Measurements from ENCODE around the gene AKT3. TPM values are rescaled to one million over a fixed set of nuclear protein-coding genes. Genes with fewer than 3 reads are reported as not detected.
A peak's percentile ranks its signal among the peaks of the same experiment; 100 is the strongest.

Gene AKT3
- total RNA-seq, 1 experiment from 2014 or later, result 55.0 TPM

GRCh38 chr1:243487036-243487648 is 362.9 kb downstream of the AKT3 start:
- Histone ChIP-seq H3K36me3 (no peaks in the 10 kb centered on the region; the same call in 1 of the 2 replicates), H3K4me3 (no peak overlapping the region), H3K9me3 (replicated peaks) (no peaks in the 10 kb centered on the region), H3K27ac (no peak overlapping the region), H3K4me1 (replicated peaks) (no peaks in the 10 kb centered on the region), H3K27me3 (replicated peaks) (no peaks in the 10 kb centered on the region)
- DNase-seq (ENCODE audit: low read depth in 1 of 2, low spot score in 2 of 2), result no peak

DNA sequence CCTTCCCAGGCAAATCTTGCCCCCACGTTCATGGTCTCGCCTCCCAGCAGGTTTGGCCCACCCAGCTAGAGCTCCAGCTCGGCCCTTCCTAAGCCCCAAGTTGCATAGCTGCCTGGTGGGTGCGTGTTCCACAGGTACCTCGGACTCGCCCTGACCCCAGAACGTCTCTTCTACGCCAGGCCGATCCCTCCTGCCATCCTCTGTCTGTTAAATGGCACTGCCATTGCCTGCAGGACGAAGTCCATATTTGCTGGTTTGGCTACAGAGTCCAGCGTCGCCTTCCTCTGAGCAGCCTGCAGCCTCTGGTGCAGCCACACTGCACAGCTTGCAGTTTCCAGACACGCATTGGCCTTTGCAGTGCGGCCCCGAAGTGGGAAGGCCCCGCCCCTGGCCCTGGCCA is 366.1 kb downstream of the AKT3 start:
- Histone ChIP-seq H3K27ac (no peak overlapping the region), H3K36me3 (no peaks in the 10 kb centered on the region)
- no peak for DNase-seq (ENCODE audit: low read depth in 1 of 2, low spot score in 2 of 2)

GRCh38 chr1:243483071-243483771 is 366.8 kb downstream of the AKT3 start:
- Histone ChIP-seq H3K4me1 (replicated peaks) (no peaks in the 10 kb centered on the region), H3K27me3 (replicated peaks) (no peaks in the 10 kb centered on the region), H3K4me3 (no peak overlapping the region), H3K9me3 (replicated peaks) (no peaks in the 10 kb centered on the region), H3K27ac (no peak overlapping the region), H3K36me3 (no peaks in the 10 kb centered on the region)
- DNase-seq (ENCODE audit: low read depth in 1 of 2, low spot score in 2 of 2), result no peak

More for the DNA sequence above, 366.1 kb downstream of the AKT3 start:
- Histone ChIP-seq H3K4me3 (no peak overlapping the region), H3K9me3 (replicated peaks) (no peaks in the 10 kb centered on the region), H3K4me1 (replicated peaks) (no peaks in the 10 kb centered on the region), H3K27me3 (replicated peaks) (no peaks in the 10 kb centered on the region)

DNA sequence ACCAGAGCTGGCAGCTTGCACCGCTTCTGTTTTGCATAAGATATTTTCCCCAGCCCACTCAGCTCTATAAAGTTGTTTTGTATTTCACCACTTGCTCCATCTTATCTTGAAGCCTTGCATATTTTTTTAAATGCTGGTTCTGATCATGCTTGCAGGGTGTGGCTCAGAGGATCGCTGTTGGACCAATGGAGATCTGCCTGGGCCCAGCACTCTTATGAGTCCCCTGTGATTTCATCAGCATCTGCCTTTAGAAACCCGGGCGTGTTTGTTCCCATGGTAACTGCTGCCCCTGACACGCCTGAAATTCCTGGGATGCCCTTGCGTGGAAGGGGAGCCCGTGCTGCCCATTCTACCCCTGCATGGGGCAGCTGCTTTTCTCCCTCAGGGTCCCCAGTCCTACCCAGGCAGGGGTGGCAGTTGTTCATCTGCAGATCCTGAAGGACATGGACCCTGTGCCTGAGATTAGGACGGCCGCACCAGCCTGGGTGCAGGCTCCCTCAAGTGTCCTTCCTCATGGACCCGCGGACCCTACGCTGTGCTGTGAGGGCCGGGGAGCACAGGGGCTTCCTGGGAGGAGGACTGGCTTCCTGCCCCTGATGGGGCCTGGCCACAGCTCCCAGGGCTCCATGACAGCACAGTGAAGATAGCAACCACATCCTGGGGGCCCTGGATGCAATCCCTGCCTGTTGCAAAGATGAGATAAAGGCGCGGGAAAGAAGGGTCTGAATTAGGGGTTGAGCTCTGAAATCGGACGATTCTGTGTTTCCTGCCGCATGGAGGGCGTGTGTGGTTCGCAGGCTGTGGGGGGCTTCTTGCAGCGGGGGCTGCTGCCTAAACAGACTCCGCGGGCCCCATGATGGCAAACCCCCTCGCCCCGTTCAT is 367.7 kb downstream of the AKT3 start:
- H3K4me1 ChIP-seq (replicated peaks), result no peaks in the 10 kb centered on the region
- H3K4me3 ChIP-seq, result no peak overlapping the region
- H3K36me3 ChIP-seq, result no peaks in the 10 kb centered on the region
- H3K27me3 ChIP-seq (replicated peaks), result no peaks in the 10 kb centered on the region
- H3K9me3 ChIP-seq (replicated peaks), result no peaks in the 10 kb centered on the region
- DNase-seq (ENCODE audit: low read depth in 1 of 2, low spot score in 2 of 2), result no peak
- no peak overlapping the region for H3K27ac ChIP-seq

GRCh38 chr1:243481101-243481500 is 368.9 kb downstream of the AKT3 start:
- H3K9me3 ChIP-seq (replicated peaks), result no peaks in the 10 kb centered on the region
- H3K27me3 ChIP-seq (replicated peaks), result no peaks in the 10 kb centered on the region
- H3K4me3 ChIP-seq, result no peak overlapping the region
- no peak overlapping the region for H3K27ac ChIP-seq
- no peaks in the 10 kb centered on the region for H3K4me1 ChIP-seq (replicated peaks)
- no peak for DNase-seq (ENCODE audit: low read depth in 1 of 2, low spot score in 2 of 2)
- no peaks in the 10 kb centered on the region for H3K36me3 ChIP-seq

DNA sequence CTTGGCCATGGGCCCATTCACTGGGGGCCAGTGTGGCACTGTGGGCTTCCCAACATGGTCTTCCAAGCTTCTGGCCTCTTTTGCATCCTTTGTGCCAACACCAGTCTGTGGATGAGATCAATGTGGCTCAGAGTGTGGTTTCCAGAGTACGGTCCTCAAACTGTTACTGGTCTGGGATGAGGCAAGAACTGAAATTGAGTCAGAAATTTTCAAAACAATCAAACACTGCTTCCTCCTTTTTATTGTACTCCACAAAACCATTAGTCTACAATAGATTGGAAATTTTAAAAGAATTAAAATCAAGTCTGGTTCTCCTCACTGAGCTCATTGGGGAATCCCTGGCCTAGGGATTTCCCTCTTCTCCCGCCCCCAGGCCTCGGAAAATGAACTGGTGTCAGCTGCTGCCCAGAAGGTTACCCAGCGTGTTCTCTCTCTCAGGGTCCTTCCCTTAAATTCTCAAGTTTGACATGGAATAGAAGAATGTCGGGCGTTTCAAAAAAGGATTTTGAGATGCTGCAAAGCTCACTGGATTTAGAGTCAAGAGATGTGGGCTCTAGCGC is 372.2 kb downstream of the AKT3 start:
- H3K36me3 ChIP-seq, result no peaks in the 10 kb centered on the region
- H3K4me3 ChIP-seq, result no peak overlapping the region
- H3K27ac ChIP-seq, result no peak overlapping the region
- no peaks in the 10 kb centered on the region for H3K27me3 ChIP-seq (replicated peaks)
- peaks cover 3% of the 10 kb centered on the region for H3K4me1 ChIP-seq (replicated peaks)
- no peaks in the 10 kb centered on the region for H3K9me3 ChIP-seq (replicated peaks)
- DNase-seq (ENCODE audit: low read depth in 1 of 2, low spot score in 2 of 2), result no peak

DNA sequence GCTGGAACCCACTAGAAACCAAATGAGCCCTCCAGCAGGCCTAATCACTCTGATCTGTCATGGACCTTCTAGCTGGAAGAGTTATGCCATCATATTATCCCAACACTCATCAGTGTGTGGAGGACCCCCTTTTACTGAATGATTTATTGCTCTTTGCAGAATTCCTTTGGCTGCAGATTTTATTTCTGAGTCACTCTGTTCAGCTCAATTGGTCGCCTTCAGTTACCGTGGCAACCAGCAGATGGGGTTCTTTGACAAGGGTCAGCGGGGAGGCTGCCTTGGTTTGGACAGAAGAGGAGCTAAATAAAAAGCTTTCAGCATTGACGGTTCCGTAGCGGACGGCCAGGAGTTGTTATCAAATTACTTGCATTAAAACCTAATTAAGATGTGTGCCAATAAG is 374.1 kb downstream of the AKT3 start:
- H3K27ac ChIP-seq, result no peak overlapping the region
- H3K27me3 ChIP-seq (replicated peaks), result no peaks in the 10 kb centered on the region
- no peak for DNase-seq (ENCODE audit: low read depth in 1 of 2, low spot score in 2 of 2)
- H3K4me1 ChIP-seq (replicated peaks), result peaks cover 11% of the 10 kb centered on the region
- H3K4me3 ChIP-seq, result no peak overlapping the region
- no peaks in the 10 kb centered on the region for H3K36me3 ChIP-seq
- no peaks in the 10 kb centered on the region for H3K9me3 ChIP-seq (replicated peaks)

- no peaks in the 10 kb centered on the region for H3K9me3 ChIP-seq (replicated peaks)
- no peak overlapping the region for H3K4me3 ChIP-seq
- DNase-seq (ENCODE audit: low read depth in 1 of 2, low spot score in 2 of 2), result no peak
- no peak overlapping the region for H3K27ac ChIP-seq
- H3K4me1 ChIP-seq (replicated peaks), result peaks cover 11% of the 10 kb centered on the region
- no peaks in the 10 kb centered on the region for H3K27me3 ChIP-seq (replicated peaks)
- no peaks in the 10 kb centered on the region for H3K36me3 ChIP-seq
These were observed 375.1 kb downstream of the AKT3 start for GRCh38 chr1:243474906-243475305.

- no peak for DNase-seq (ENCODE audit: low read depth in 1 of 2, low spot score in 2 of 2)
- H3K9me3 ChIP-seq (replicated peaks), result no peaks in the 10 kb centered on the region
- H3K27ac ChIP-seq, result no peak overlapping the region
- peaks cover 11% of the 10 kb centered on the region for H3K4me1 ChIP-seq (replicated peaks)
- no peaks in the 10 kb centered on the region for H3K27me3 ChIP-seq (replicated peaks)
- H3K4me3 ChIP-seq, result no peak overlapping the region
- H3K36me3 ChIP-seq, result no peaks in the 10 kb centered on the region
These were observed 375.7 kb downstream of the AKT3 start for GRCh38 chr1:243474136-243474881.

GRCh38 chr1:243473227-243474135 is 376.6 kb downstream of the AKT3 start:
- peak overlapping the region; percentile 66 for H3K27ac ChIP-seq
- H3K4me3 ChIP-seq, result peak overlapping the region; percentile 31
- H3K27me3 ChIP-seq (replicated peaks), result no peaks in the 10 kb centered on the region
- no peaks in the 10 kb centered on the region for H3K36me3 ChIP-seq
- peak in 1 of 2 experiments; percentile 44 for DNase-seq (ENCODE audit: low read depth in 1 of 2, low spot score in 2 of 2)
- H3K9me3 ChIP-seq (replicated peaks), result no peaks in the 10 kb centered on the region
- H3K4me1 ChIP-seq (replicated peaks), result peaks cover 11% of the 10 kb centered on the region

DNA sequence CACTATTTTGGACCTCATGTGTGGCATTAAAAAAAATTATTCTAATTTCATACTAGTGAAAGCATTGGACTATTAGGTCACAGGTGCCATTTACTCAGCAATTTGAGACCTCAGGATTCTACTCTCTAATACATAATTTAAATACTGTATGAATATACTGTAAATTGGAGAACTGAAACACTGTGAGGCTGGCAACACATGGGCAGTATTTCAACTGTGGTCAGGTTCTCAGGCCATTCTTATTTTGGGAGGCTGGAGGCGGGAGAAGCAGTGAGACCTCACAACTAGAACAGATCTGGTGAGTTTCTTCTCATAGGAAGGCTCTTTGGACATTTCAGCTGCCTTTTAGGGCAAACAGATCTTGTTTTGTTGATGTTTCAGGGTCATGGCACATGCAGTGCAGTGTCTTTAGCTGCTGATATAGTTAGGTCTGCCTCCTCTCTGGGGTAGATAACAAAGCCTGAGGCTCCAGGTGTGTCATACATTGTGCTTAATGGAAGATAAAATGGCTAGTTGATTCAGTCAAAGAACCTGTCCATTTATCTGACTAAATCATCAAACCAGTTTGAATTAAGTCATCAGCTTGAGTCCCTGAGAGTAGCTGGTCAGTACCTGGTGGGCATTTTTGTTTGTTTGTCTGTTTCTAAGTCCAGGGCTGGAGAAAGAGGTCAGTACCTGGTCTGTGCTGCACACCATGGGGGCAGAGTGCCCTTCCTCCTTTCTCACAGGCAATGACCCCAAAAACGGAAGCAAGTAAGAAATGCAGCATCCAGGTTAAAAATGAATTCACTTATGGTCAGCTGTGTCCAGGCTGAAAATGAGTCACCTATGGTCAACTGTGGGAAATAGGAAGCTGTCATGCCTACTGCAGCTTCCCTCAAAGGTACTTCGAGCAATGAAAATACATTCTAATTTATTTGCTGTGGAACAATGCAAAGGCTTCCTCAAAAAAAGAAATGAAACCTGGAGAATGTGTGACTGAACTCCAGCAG is 378.0 kb downstream of the AKT3 start:
- DNase-seq (ENCODE audit: low read depth in 1 of 2, low spot score in 2 of 2), result no peak
- Histone ChIP-seq H3K36me3 (no peaks in the 10 kb centered on the region), H3K27ac (no peak overlapping the region), H3K4me1 (replicated peaks) (peaks cover 11% of the 10 kb centered on the region), H3K4me3 (no peak overlapping the region), H3K9me3 (replicated peaks) (no peaks in the 10 kb centered on the region), H3K27me3 (replicated peaks) (no peaks in the 10 kb centered on the region)
